ENCODE measurements around the gene WDR88.

The WDR88 gene

GRCh38 chr19:33216198-33216830 lies 84.4 kb downstream of the WDR88 start:
- no peak for TF ChIP-seq POLR2AphosphoS5 (IDR thresholded peaks at IDR 0.05; ENCODE audit: low read depth, low read length)
- no peak for TF ChIP-seq SIN3A (IDR thresholded peaks at IDR 0.05; ENCODE audit: borderline replicate concordance, insufficient read depth, low read length)
- TF ChIP-seq FOXP2 (optimal IDR thresholded peaks at IDR 0.05; ENCODE audit: borderline replicate concordance, extremely low read depth, extremely low read length, insufficient read depth) = no peak
- no peak for TF ChIP-seq TAF1 (IDR thresholded peaks at IDR 0.05; ENCODE audit: borderline replicate concordance, insufficient read depth, low read length)
- TF ChIP-seq, protein P1, sequence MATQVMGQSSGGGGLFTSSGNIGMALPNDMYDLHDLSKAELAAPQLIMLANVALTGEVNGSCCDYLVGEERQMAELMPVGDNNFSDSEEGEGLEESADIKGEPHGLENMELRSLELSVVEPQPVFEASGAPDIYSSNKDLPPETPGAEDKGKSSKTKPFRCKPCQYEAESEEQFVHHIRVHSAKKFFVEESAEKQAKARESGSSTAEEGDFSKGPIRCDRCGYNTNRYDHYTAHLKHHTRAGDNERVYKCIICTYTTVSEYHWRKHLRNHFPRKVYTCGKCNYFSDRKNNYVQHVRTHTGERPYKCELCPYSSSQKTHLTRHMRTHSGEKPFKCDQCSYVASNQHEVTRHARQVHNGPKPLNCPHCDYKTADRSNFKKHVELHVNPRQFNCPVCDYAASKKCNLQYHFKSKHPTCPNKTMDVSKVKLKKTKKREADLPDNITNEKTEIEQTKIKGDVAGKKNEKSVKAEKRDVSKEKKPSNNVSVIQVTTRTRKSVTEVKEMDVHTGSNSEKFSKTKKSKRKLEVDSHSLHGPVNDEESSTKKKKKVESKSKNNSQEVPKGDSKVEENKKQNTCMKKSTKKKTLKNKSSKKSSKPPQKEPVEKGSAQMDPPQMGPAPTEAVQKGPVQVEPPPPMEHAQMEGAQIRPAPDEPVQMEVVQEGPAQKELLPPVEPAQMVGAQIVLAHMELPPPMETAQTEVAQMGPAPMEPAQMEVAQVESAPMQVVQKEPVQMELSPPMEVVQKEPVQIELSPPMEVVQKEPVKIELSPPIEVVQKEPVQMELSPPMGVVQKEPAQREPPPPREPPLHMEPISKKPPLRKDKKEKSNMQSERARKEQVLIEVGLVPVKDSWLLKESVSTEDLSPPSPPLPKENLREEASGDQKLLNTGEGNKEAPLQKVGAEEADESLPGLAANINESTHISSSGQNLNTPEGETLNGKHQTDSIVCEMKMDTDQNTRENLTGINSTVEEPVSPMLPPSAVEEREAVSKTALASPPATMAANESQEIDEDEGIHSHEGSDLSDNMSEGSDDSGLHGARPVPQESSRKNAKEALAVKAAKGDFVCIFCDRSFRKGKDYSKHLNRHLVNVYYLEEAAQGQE (IDR thresholded peaks at IDR 0.05; ENCODE audit: insufficient read depth in 1 of 2, low read depth in 2 of 2, low read length in 2 of 2) = no peak

GRCh38 chr19:33217881-33218280 lies 86.0 kb downstream of the WDR88 start:
- TF ChIP-seq FOXP2 (optimal IDR thresholded peaks at IDR 0.05; ENCODE audit: borderline replicate concordance, extremely low read depth, extremely low read length, insufficient read depth) (no peak), TAF1 (IDR thresholded peaks at IDR 0.05; ENCODE audit: borderline replicate concordance, insufficient read depth, low read length) (no peak), POLR2AphosphoS5 (IDR thresholded peaks at IDR 0.05; ENCODE audit: low read depth, low read length) (no peak), SIN3A (IDR thresholded peaks at IDR 0.05; ENCODE audit: borderline replicate concordance, insufficient read depth, low read length) (no peak)
- TF ChIP-seq, protein P1 (IDR thresholded peaks at IDR 0.05; ENCODE audit: insufficient read depth in 1 of 2, low read depth in 2 of 2, low read length in 2 of 2) = no peak

GRCh38 chr19:33219261-33219815 lies 87.4 kb downstream of the WDR88 start:
- TF ChIP-seq, protein P1 (IDR thresholded peaks at IDR 0.05; ENCODE audit: insufficient read depth in 1 of 2, low read depth in 2 of 2, low read length in 2 of 2) = no peak
- no peak for TF ChIP-seq POLR2AphosphoS5 (IDR thresholded peaks at IDR 0.05; ENCODE audit: low read depth, low read length)
- no peak for TF ChIP-seq SIN3A (IDR thresholded peaks at IDR 0.05; ENCODE audit: borderline replicate concordance, insufficient read depth, low read length)
- no peak for TF ChIP-seq TAF1 (IDR thresholded peaks at IDR 0.05; ENCODE audit: borderline replicate concordance, insufficient read depth, low read length)

- TF ChIP-seq POLR2AphosphoS5 (IDR thresholded peaks at IDR 0.05; ENCODE audit: low read depth, low read length) (no peak), FOXP2 (optimal IDR thresholded peaks at IDR 0.05; ENCODE audit: borderline replicate concordance, extremely low read depth, extremely low read length, insufficient read depth) (no peak), SIN3A (IDR thresholded peaks at IDR 0.05; ENCODE audit: borderline replicate concordance, insufficient read depth, low read length) (no peak), TAF1 (IDR thresholded peaks at IDR 0.05; ENCODE audit: borderline replicate concordance, insufficient read depth, low read length) (no peak)
- TF ChIP-seq, protein P1 (IDR thresholded peaks at IDR 0.05; ENCODE audit: insufficient read depth in 1 of 2, low read depth in 2 of 2, low read length in 2 of 2) = no peak
Measured at GRCh38 chr19:33220115-33220514, 88.2 kb downstream of the WDR88 start.
